NCI-H2171 (cell line): ENCODE results near the gene RAB27A.
"Not testable (repeated sequence)": the region's sequence is repeated elsewhere in the genome, so short reads cannot be mapped to it uniquely, and the experiment has no call there.

ENCODE experiments used
- DNase-seq: peaks from one replicate; lab custom pipeline; 2025; lab: John Stamatoyannopoulos, UW

The RAB27A gene

GRCh38 chr15:55281517-55282228 is 7.9 kb downstream of the RAB27A start:
- no peak for DNase-seq

GRCh38 chr15:55280589-55280988 is 9.0 kb downstream of the RAB27A start:
- DNase-seq = not testable (repeated sequence)

GRCh38 chr15:55279746-55280351 is 9.8 kb downstream of the RAB27A start:
- DNase-seq = no peak

GRCh38 chr15:55279100-55279745 is 10.4 kb downstream of the RAB27A start:
- no peak for DNase-seq

- no peak for DNase-seq
Measured at GRCh38 chr15:55277715-55278114, 11.9 kb downstream of the RAB27A start.

GRCh38 chr15:55277116-55277564 is 12.5 kb downstream of the RAB27A start:
- DNase-seq = no peak

- DNase-seq = no peak
Measured at GRCh38 chr15:55276324-55276723, 13.3 kb downstream of the RAB27A start.

GRCh38 chr15:55270291-55270690 is 19.3 kb downstream of the RAB27A start:
- no peak for DNase-seq

- no peak for DNase-seq
Measured at GRCh38 chr15:55268176-55268695, 21.4 kb downstream of the RAB27A start.

GRCh38 chr15:55267401-55268175 is 22.0 kb downstream of the RAB27A start:
- no peak for DNase-seq

GRCh38 chr15:55266547-55266946 is 23.1 kb downstream of the RAB27A start:
- no peak for DNase-seq

GRCh38 chr15:55260562-55261131 is 29.0 kb downstream of the RAB27A start:
- DNase-seq = no peak

GRCh38 chr15:55257938-55258337 is 31.7 kb downstream of the RAB27A start:
- DNase-seq = no peak

GRCh38 chr15:55257012-55257670 is 32.5 kb downstream of the RAB27A start:
- DNase-seq = no peak

- no peak for DNase-seq
Measured at GRCh38 chr15:55256281-55257011, 33.2 kb downstream of the RAB27A start.

GRCh38 chr15:55255714-55256113 is 33.9 kb downstream of the RAB27A start:
- no peak for DNase-seq

- no peak for DNase-seq
Measured at GRCh38 chr15:55254916-55255679, 34.5 kb downstream of the RAB27A start.

GRCh38 chr15:55253580-55253979 is 36.0 kb downstream of the RAB27A start:
- DNase-seq = no peak

- DNase-seq = not testable (repeated sequence)
Measured at GRCh38 chr15:55252201-55252600, 37.4 kb downstream of the RAB27A start.

GRCh38 chr15:55250941-55251340 is 38.7 kb downstream of the RAB27A start:
- DNase-seq = no peak
